IMR-90 (cell line): ENCODE data around the gene TNFRSF4. TPM values are rescaled to one million over a fixed set of nuclear protein-coding genes. Genes with fewer than 3 reads are reported as not detected.
"Not testable (repeated sequence)": the region's sequence is repeated elsewhere in the genome, so short reads cannot be mapped to it uniquely, and the experiment has no call there.

ENCODE experiments used
- ATAC-seq: fragments of 200-7000 bp; cut with Tn5 transposase; 2 replicates; pipeline ENCODE4 v1.9.1; 2020; ENCODE audit warnings: low read depth, mild to moderate bottlenecking, moderate library complexity
- BruUV-seq: library from RNA; stranded (reverse); fragments of 400-500 nt; replicated peaks from 2 replicates; lab custom pipeline; 2021; lab: Mats Ljungman, UMichigan
- CTCF ChIA-PET: fragments of 300-600 bp; formaldehyde crosslinking; extraction: SDS; loops from one replicate; lab custom pipeline; 2021; ENCODE audit warnings: antibody characterized with exemption; lab: Yijun Ruan, JAX
- POLR2A ChIA-PET: fragments of 300-600 bp; sonication (Branson Sonifier 250); formaldehyde crosslinking; loops from one replicate; lab custom pipeline; 2022; ENCODE audit warnings: antibody characterized with exemption; ENCODE audit not compliant: unreplicated experiment; lab: Charles Lee
- DNase-seq: peaks from one replicate; pipeline ENCODE4 v3.0.0; 2013
- H2AFZ ChIP-seq: replicated peaks from 2 replicates; pipeline ENCODE3; 2013; ENCODE audit warnings: low read length, mild to moderate bottlenecking; ENCODE audit not compliant: poor library complexity
- H2AK5ac ChIP-seq: 2 replicates; pipeline ENCODE4 v1.6.1; 2013; ENCODE audit warnings: low read depth, low read length, inconsistent platforms
- H2AK9ac ChIP-seq: replicated peaks from 2 replicates; pipeline ENCODE3; 2013; ENCODE audit warnings: mild to moderate bottlenecking, low read depth, low read length, moderate library complexity; ENCODE audit not compliant: poor library complexity
- H2BK120ac ChIP-seq: 2 replicates; pipeline ENCODE4 v1.6.1; 2013; ENCODE audit warnings: low read depth, low read length, inconsistent platforms
- H2BK15ac ChIP-seq: 3 replicates; pipeline ENCODE4 v1.6.1; 2013; ENCODE audit warnings: low read depth, low read length, inconsistent platforms
- H2BK20ac ChIP-seq: 2 replicates; pipeline ENCODE4 v1.6.1; 2013; ENCODE audit warnings: low read depth, mild to moderate bottlenecking, inconsistent platforms, low read length, moderate library complexity
- H2BK5ac ChIP-seq: 2 replicates; pipeline ENCODE4 v1.6.1; 2013; ENCODE audit warnings: mild to moderate bottlenecking, low read depth, low read length, inconsistent platforms; ENCODE audit not compliant: poor library complexity, severe bottlenecking
- H3K14ac ChIP-seq: replicated peaks from 2 replicates; pipeline ENCODE4 v1.6.1; 2013; ENCODE audit warnings: low read depth, low read length, inconsistent platforms
- H3K18ac ChIP-seq: 2 replicates; pipeline ENCODE4 v1.6.1; 2013; ENCODE audit warnings: low read depth, low read length, control low read depth
- H3K23ac ChIP-seq: 2 replicates; pipeline ENCODE4 v1.6.1; 2013; ENCODE audit warnings: low read depth, low read length, inconsistent platforms
- H3K27ac ChIP-seq: 2 replicates; pipeline ENCODE4 v1.5.1; 2013; ENCODE audit warnings: mild to moderate bottlenecking, control low read depth, low read length; ENCODE audit not compliant: insufficient read depth
- H3K27me3 ChIP-seq: 2 replicates; pipeline ENCODE4 v1.6.1; 2013; ENCODE audit warnings: low read length; ENCODE audit not compliant: control insufficient read depth, insufficient read depth
- H3K36me3 ChIP-seq: 2 replicates; pipeline ENCODE4 v1.6.1; 2013; ENCODE audit warnings: low read length, mixed read lengths; ENCODE audit not compliant: control insufficient read depth, insufficient read depth
- H3K4ac ChIP-seq: 2 replicates; pipeline ENCODE4 v1.6.1; 2013; ENCODE audit warnings: low read depth, low read length, inconsistent platforms
- H3K4me1 ChIP-seq: 2 replicates; pipeline ENCODE4 v1.6.1; 2013; ENCODE audit warnings: low read length, mixed read lengths; ENCODE audit not compliant: control insufficient read depth, insufficient read depth
- H3K4me2 ChIP-seq: 2 replicates; pipeline ENCODE4 v1.6.1; 2013; ENCODE audit warnings: low read depth, mild to moderate bottlenecking, control low read depth, low read length, moderate library complexity
- H3K4me3 ChIP-seq: 2 replicates; pipeline ENCODE4 v1.5.1; 2013; ENCODE audit warnings: low read depth, mild to moderate bottlenecking, control low read depth, low read length, moderate library complexity; ENCODE audit not compliant: insufficient read depth
- H3K56ac ChIP-seq: 2 replicates; pipeline ENCODE4 v1.6.1; 2013; ENCODE audit warnings: low read length, inconsistent platforms; ENCODE audit not compliant: insufficient read depth; ENCODE audit errors: extremely low read depth
- H3K79me1 ChIP-seq, 2 experiments: 2 replicates each; pipeline ENCODE4 v1.6.1; 2013; ENCODE audit warnings: low read length in 2 of 2, inconsistent platforms in 1 of 2, low read depth in 1 of 2
- H3K9ac ChIP-seq: 2 replicates; pipeline ENCODE4 v1.6.1; 2013; ENCODE audit warnings: low read depth, low read length, control low read depth
- H3K9me1 ChIP-seq: 2 replicates; pipeline ENCODE4 v1.6.1; 2013; ENCODE audit warnings: low read length, inconsistent platforms; ENCODE audit not compliant: insufficient read depth
- H3K9me3 ChIP-seq: 2 replicates; pipeline ENCODE4 v1.6.1; 2013; ENCODE audit warnings: low read length; ENCODE audit not compliant: control insufficient read depth, insufficient read depth
- H4K20me1 ChIP-seq: 2 replicates; pipeline ENCODE4 v1.6.1; 2013; ENCODE audit warnings: low read length, inconsistent platforms; ENCODE audit not compliant: insufficient read depth
- H4K5ac ChIP-seq: 2 replicates; pipeline ENCODE4 v1.6.1; 2013; ENCODE audit warnings: mild to moderate bottlenecking, low read depth, low read length, control low read depth
- H4K8ac ChIP-seq, 2 experiments: 2 replicates each; pipeline ENCODE4 v1.6.1; 2013; ENCODE audit warnings: low read depth in 2 of 2, low read length in 2 of 2, control low read depth in 1 of 2, inconsistent platforms in 1 of 2
- H4K91ac ChIP-seq: 2 replicates; pipeline ENCODE4 v1.6.1; 2013; ENCODE audit warnings: low read depth, low read length, inconsistent platforms; ENCODE audit not compliant: insufficient read depth
- WGBS, 2 experiments: methylation state at CpG; one replicate each; pipeline versions ENCODE4 v1.1.5 to v1.1.7; 2013; ENCODE audit warnings: missing lambda C conversion rate in 2 of 2; ENCODE audit not compliant: insufficient read length in 1 of 2; ENCODE audit errors: extremely low coverage in 2 of 2; 5-methylcytosine and 5-hydroxymethylcytosine counted together
- dilution Hi-C: fragments of 300-500 bp; cut with HindIII; formaldehyde crosslinking; loops from one replicate; pipeline ENCODE4 v1.14.3; 2018; ENCODE audit warnings: low sequenced_read_pairs; ENCODE audit not compliant: unreplicated experiment
- in situ Hi-C: fragments of 300-500 bp; cut with MboI; formaldehyde crosslinking; loops from 3 replicates; pipeline ENCODE4 v1.14.3; 2019; ENCODE audit warnings: low sequenced_read_pairs, inconsistent platforms, mixed read lengths
- intact Hi-C: fragments of 100-400 bp; cut with micrococcal nuclease; formaldehyde crosslinking; loops from 2 replicates; pipeline ENCODE4 v1.10.0; 2022
- polyA plus RNA-seq, 3 experiments: library from polyadenylated mRNA; depleted of rRNA; stranded (reverse); fragments of >200 nt; gene quantifications; 2 replicates each; pipeline ENCODE4 v1.2.3, GENCODE V29; 2012; ENCODE audit warnings: low replicate concordance in 1 of 3
- total RNA-seq: library from RNA; depleted of rRNA; stranded (reverse); fragments of >200 nt; gene quantifications from 2 replicates; pipeline ENCODE4 v1.2.3, GENCODE V29; 2012

The TNFRSF4 gene
- total and polyA plus RNA-seq, 2 of the 4 experiments (the other 2 are of a cell fraction): 0.15 TPM; not detected in 1

GRCh38 chr1:1195726-1196125 lies 18.2 kb downstream of the TNFRSF4 start:
- H4K20me1 ChIP-seq, H3K56ac ChIP-seq, H3K9ac ChIP-seq, H4K5ac ChIP-seq, H3K18ac ChIP-seq, BruUV-seq, H3K27ac ChIP-seq, H2BK120ac ChIP-seq, H3K4me3 ChIP-seq, H3K27me3 ChIP-seq, H3K4me2 ChIP-seq, H2AFZ ChIP-seq, H3K4ac ChIP-seq, H4K8ac ChIP-seq, H3K23ac ChIP-seq, H2AK5ac ChIP-seq, H3K4me1 ChIP-seq, H2BK5ac ChIP-seq, H2BK15ac ChIP-seq, intact Hi-C loops, ATAC-seq, POLR2A ChIA-PET, CTCF ChIA-PET, H3K9me1 ChIP-seq, H4K91ac ChIP-seq, DNase-seq, H3K14ac ChIP-seq, H2BK20ac ChIP-seq, in situ Hi-C loops, H2AK9ac ChIP-seq, dilution Hi-C loops, H3K79me1 ChIP-seq, H3K36me3 ChIP-seq: not testable (repeated sequence)
- H3K9me3 ChIP-seq: peaks cover 11% of the 10 kb centered on the region
- 100% methylated on average over 2 of the region's 6 CpGs; no CpG with 5 or more reads in 1 of the 2 experiments for WGBS, 2 experiments
